ENCODE results near the gene CYSLTR1. TPM values are rescaled to one million over a fixed set of nuclear protein-coding genes. Genes with fewer than 3 reads are reported as not detected.
"Not testable (repeated sequence)": the region's sequence is repeated elsewhere in the genome, so short reads cannot be mapped to it uniquely, and the experiment has no call there.

Gene CYSLTR1
- total and polyA plus RNA-seq, 4 donors: 2.4 to 20.2 (median 6.2) TPM

GRCh38 chrX:78329486-78329885, 2.1 kb upstream of the CYSLTR1 start:
- no peak overlapping the region for H3K4me3 ChIP-seq (ENCODE audit: low read depth, low read length)
- no peak for DNase-seq (ENCODE audit: low read depth in 4 of 6, low spot score in 6 of 6)
- no peaks in the 10 kb centered on the region for H3K9me3 ChIP-seq (ENCODE audit: control insufficient read depth, insufficient read depth, low read length)
- WGBS (ENCODE audit: insufficient coverage): 72% methylated on average over 3 of the region's 4 CpGs
- no peak overlapping the region for H3K27ac ChIP-seq (ENCODE audit: low read depth, low read length)
- no peaks in the 10 kb centered on the region for H3K36me3 ChIP-seq (ENCODE audit: control insufficient read depth, insufficient read depth, low read length)
- no peaks in the 10 kb centered on the region for H3K4me1 ChIP-seq (ENCODE audit: control insufficient read depth, insufficient read depth, low read length)
- H3K27me3 ChIP-seq (ENCODE audit: control insufficient read depth, insufficient read depth, low read length): no peaks in the 10 kb centered on the region

DNA sequence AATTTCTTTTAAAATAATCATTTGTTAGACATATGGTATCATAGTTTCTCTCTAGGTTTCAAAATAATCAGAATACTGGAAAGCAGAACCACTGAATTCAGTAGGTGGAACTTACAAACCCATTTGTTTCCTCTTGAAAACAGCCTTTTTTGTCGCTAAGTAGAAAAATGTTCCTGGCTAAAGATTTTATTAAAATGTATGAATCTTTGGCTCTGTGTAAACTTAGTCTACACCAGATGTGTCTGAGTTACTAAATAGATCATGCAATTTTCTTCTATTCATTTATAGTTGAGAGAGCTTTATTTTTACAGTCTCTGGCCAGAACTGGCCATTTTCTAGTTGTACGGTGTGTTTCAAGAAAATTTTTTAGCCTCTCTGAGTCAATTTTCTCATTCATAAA, 1.0 kb downstream of the CYSLTR1 start:
- no CpG with 5 or more reads among the region's 2 CpGs for WGBS (ENCODE audit: insufficient coverage)
- H3K27ac ChIP-seq (ENCODE audit: low read depth, low read length): no peak overlapping the region
- H3K9me3 ChIP-seq (ENCODE audit: control insufficient read depth, insufficient read depth, low read length): no peaks in the 10 kb centered on the region
- DNase-seq (ENCODE audit: low read depth in 4 of 6, low spot score in 6 of 6): no peak
- no peaks in the 10 kb centered on the region for H3K36me3 ChIP-seq (ENCODE audit: control insufficient read depth, insufficient read depth, low read length)
- no peaks in the 10 kb centered on the region for H3K4me1 ChIP-seq (ENCODE audit: control insufficient read depth, insufficient read depth, low read length)
- H3K4me3 ChIP-seq (ENCODE audit: low read depth, low read length): no peak overlapping the region
- H3K27me3 ChIP-seq (ENCODE audit: control insufficient read depth, insufficient read depth, low read length): no peaks in the 10 kb centered on the region

DNA sequence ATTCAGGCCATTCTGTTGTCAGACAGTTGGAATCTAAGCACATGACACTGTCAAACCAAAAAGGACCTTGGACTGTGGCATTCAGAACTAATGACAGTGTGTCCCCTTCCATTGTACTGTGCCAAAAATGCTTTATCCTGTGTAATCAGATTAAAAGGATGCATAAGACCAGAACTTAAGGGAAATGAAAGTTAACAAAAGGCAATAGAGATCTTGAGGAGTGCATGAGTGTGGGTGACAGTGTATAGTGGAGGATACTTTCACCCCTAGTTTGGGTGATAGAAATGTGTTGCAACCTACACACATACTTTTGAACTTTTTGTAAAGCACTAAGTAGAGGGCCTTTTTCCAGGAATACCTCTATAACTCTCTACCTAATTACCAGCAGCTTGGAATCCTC, 4.5 kb downstream of the CYSLTR1 start:
- no peaks in the 10 kb centered on the region for H3K27me3 ChIP-seq (ENCODE audit: control insufficient read depth, insufficient read depth, low read length)
- no peak overlapping the region for H3K27ac ChIP-seq (ENCODE audit: low read depth, low read length)
- no peaks in the 10 kb centered on the region for H3K9me3 ChIP-seq (ENCODE audit: control insufficient read depth, insufficient read depth, low read length)
- no peak overlapping the region for H3K4me3 ChIP-seq (ENCODE audit: low read depth, low read length)
- H3K36me3 ChIP-seq (ENCODE audit: control insufficient read depth, insufficient read depth, low read length): no peaks in the 10 kb centered on the region
- no peaks in the 10 kb centered on the region for H3K4me1 ChIP-seq (ENCODE audit: control insufficient read depth, insufficient read depth, low read length)
- DNase-seq (ENCODE audit: low read depth in 4 of 6, low spot score in 6 of 6): no peak

DNA sequence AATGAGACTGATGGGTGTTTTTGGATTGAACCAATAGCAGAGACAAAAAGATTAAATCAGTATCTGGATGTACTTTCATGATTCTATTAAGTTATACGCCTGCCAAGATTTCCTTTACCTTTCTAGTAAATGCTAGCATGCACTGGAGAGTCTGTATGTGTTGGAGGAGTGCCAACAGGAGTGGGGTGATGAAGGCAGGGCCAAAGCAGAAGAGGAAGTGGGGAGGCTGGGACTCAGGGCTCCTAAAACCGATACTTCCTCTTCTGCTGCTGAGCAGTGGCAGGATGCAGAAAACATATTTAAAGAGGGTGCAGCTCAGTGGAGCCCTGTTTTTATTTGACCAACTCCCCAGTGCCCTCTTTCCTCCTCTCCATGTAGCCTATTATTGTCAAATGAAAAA, 5.6 kb downstream of the CYSLTR1 start:
- Histone ChIP-seq H3K4me3 (ENCODE audit: low read depth, low read length) (no peak overlapping the region), H3K27me3 (ENCODE audit: control insufficient read depth, insufficient read depth, low read length) (no peaks in the 10 kb centered on the region), H3K4me1 (ENCODE audit: control insufficient read depth, insufficient read depth, low read length) (no peaks in the 10 kb centered on the region), H3K9me3 (ENCODE audit: control insufficient read depth, insufficient read depth, low read length) (no peaks in the 10 kb centered on the region), H3K27ac (ENCODE audit: low read depth, low read length) (no peak overlapping the region), H3K36me3 (ENCODE audit: control insufficient read depth, insufficient read depth, low read length) (no peaks in the 10 kb centered on the region)
- peak in 1 of 6 donors; percentile 7 for DNase-seq (ENCODE audit: low read depth in 4 of 6, low spot score in 6 of 6)
- no CpG with 5 or more reads among the region's 2 CpGs for WGBS (ENCODE audit: insufficient coverage)

DNA sequence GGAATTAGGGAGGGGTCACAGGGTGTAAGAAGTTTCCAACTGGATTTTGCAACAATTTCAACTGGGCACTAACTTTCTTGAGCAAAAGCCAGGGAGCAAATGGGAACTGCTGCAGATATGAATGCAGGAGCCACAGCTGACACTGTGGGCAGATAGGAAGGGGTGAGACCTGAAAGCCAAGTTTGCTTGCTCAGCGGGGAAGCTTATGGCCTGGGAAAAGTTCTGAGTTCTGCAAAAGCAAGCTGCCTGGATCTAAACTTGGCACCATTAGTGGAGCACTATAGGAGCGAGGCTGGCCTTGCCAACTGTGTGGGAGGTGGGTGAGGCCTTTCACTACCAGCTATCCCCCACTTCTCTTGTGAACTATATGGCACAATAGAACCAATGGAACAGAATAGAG, 11.1 kb downstream of the CYSLTR1 start:
- Histone ChIP-seq H3K9me3 (ENCODE audit: control insufficient read depth, insufficient read depth, low read length) (no peaks in the 10 kb centered on the region), H3K27me3 (ENCODE audit: control insufficient read depth, insufficient read depth, low read length) (no peaks in the 10 kb centered on the region), H3K27ac (ENCODE audit: low read depth, low read length) (no peak overlapping the region), H3K4me1 (ENCODE audit: control insufficient read depth, insufficient read depth, low read length) (no peaks in the 10 kb centered on the region), H3K4me3 (ENCODE audit: low read depth, low read length) (no peak overlapping the region), H3K36me3 (ENCODE audit: control insufficient read depth, insufficient read depth, low read length) (no peaks in the 10 kb centered on the region)
- DNase-seq (ENCODE audit: low read depth in 4 of 6, low spot score in 6 of 6): no peak
- 60% methylated on average over 1 of the region's 2 CpGs for WGBS (ENCODE audit: insufficient coverage)

DNA sequence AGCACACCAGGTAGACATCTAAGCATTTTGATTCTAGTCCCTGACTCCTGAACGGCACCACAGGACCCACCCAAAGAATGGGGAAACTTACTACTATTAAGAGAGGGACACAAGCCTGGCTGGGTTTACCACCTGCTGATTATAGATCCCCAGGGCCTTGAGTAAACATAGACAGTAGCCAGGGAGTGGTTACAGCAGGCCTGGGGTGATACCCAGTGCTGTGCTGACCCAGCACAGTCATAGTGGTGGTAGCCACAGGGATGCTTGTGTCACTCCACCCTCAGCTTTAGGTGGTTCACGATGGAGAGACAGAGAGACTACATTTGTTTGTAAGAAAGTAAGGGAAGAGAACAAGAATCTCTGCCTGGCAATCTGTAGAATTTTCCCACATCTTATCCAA, 11.7 kb downstream of the CYSLTR1 start:
- H3K27ac ChIP-seq (ENCODE audit: low read depth, low read length): no peak overlapping the region
- DNase-seq (ENCODE audit: low read depth in 4 of 6, low spot score in 6 of 6): no peak
- no CpG with 5 or more reads among the region's 2 CpGs for WGBS (ENCODE audit: insufficient coverage)
- H3K27me3 ChIP-seq (ENCODE audit: control insufficient read depth, insufficient read depth, low read length): no peaks in the 10 kb centered on the region
- no peaks in the 10 kb centered on the region for H3K9me3 ChIP-seq (ENCODE audit: control insufficient read depth, insufficient read depth, low read length)
- no peaks in the 10 kb centered on the region for H3K4me1 ChIP-seq (ENCODE audit: control insufficient read depth, insufficient read depth, low read length)
- H3K4me3 ChIP-seq (ENCODE audit: low read depth, low read length): no peak overlapping the region
- no peaks in the 10 kb centered on the region for H3K36me3 ChIP-seq (ENCODE audit: control insufficient read depth, insufficient read depth, low read length)

DNA sequence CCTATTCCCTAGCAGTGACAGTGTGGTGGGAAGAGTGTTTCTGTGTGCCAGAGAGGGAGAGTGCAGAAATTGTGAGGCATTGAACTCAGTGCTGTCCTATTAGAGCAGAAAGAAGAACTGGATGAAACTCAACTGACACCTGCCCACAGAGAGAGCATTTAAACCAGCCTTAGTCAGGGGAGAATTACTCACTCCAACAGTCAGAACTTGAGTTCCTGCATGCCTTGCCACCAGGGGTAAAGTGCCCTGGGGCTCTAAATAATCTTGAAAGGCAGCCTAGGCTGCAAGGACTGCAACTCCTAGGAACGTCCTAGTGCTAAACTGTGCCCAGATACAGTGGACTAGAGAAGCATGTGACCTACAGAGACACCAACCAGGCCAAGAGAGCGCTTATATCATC, 12.8 kb downstream of the CYSLTR1 start:
- Histone ChIP-seq H3K4me1 (ENCODE audit: control insufficient read depth, insufficient read depth, low read length) (no peaks in the 10 kb centered on the region), H3K36me3 (ENCODE audit: control insufficient read depth, insufficient read depth, low read length) (no peaks in the 10 kb centered on the region), H3K9me3 (ENCODE audit: control insufficient read depth, insufficient read depth, low read length) (no peaks in the 10 kb centered on the region), H3K27ac (ENCODE audit: low read depth, low read length) (no peak overlapping the region), H3K27me3 (ENCODE audit: control insufficient read depth, insufficient read depth, low read length) (no peaks in the 10 kb centered on the region), H3K4me3 (ENCODE audit: low read depth, low read length) (no peak overlapping the region)
- WGBS (ENCODE audit: insufficient coverage): 25% methylated on average over 1 of the region's 2 CpGs
- DNase-seq (ENCODE audit: low read depth in 4 of 6, low spot score in 6 of 6): no peak

GRCh38 chrX:78313526-78313925, 13.9 kb downstream of the CYSLTR1 start:
- Histone ChIP-seq H3K9me3 (ENCODE audit: control insufficient read depth, insufficient read depth, low read length) (no peaks in the 10 kb centered on the region), H3K4me3 (ENCODE audit: low read depth, low read length) (no peak overlapping the region), H3K36me3 (ENCODE audit: control insufficient read depth, insufficient read depth, low read length) (no peaks in the 10 kb centered on the region), H3K27me3 (ENCODE audit: control insufficient read depth, insufficient read depth, low read length) (no peaks in the 10 kb centered on the region), H3K4me1 (ENCODE audit: control insufficient read depth, insufficient read depth, low read length) (no peaks in the 10 kb centered on the region), H3K27ac (ENCODE audit: low read depth, low read length) (no peak overlapping the region)
- 41% methylated on average over 3 of the region's 3 CpGs for WGBS (ENCODE audit: insufficient coverage)
- DNase-seq (ENCODE audit: low read depth in 4 of 6, low spot score in 6 of 6): no peak

DNA sequence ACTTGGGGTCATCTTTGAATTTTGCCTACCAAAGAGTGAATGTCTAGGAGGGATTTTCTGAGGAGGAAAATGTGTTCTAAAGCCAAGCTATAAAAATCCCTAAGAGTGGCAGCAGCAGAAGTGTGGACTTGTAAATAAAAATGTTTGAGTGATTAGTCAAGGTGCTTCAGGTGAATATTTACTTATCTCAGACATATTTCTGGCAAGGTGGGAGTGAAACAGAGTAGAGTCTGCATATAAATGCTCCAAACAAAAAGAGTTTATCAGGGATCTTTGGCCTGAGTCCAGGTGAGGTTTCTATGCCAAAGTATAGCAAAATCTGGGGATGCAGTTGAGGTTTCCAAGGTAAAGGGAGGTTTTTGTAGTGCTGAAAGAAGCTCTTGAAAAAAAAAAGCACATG, 19.7 kb downstream of the CYSLTR1 start:
- Histone ChIP-seq H3K27me3 (ENCODE audit: control insufficient read depth, insufficient read depth, low read length) (no peaks in the 10 kb centered on the region), H3K9me3 (ENCODE audit: control insufficient read depth, insufficient read depth, low read length) (no peaks in the 10 kb centered on the region), H3K4me1 (ENCODE audit: control insufficient read depth, insufficient read depth, low read length) (no peaks in the 10 kb centered on the region), H3K4me3 (ENCODE audit: low read depth, low read length) (no peak overlapping the region), H3K36me3 (ENCODE audit: control insufficient read depth, insufficient read depth, low read length) (no peaks in the 10 kb centered on the region), H3K27ac (ENCODE audit: low read depth, low read length) (no peak overlapping the region)
- DNase-seq (ENCODE audit: low read depth in 4 of 6, low spot score in 6 of 6): no peak

- Histone ChIP-seq H3K4me3 (ENCODE audit: low read depth, low read length) (no peak overlapping the region), H3K36me3 (ENCODE audit: control insufficient read depth, insufficient read depth, low read length) (no peaks in the 10 kb centered on the region), H3K27ac (ENCODE audit: low read depth, low read length) (no peak overlapping the region), H3K4me1 (ENCODE audit: control insufficient read depth, insufficient read depth, low read length) (no peaks in the 10 kb centered on the region), H3K27me3 (ENCODE audit: control insufficient read depth, insufficient read depth, low read length) (no peaks in the 10 kb centered on the region), H3K9me3 (ENCODE audit: control insufficient read depth, insufficient read depth, low read length) (peaks cover 6% of the 10 kb centered on the region)
- WGBS (ENCODE audit: insufficient coverage): no CpG with 5 or more reads among the region's 2 CpGs
- no peak for DNase-seq (ENCODE audit: low read depth in 4 of 6, low spot score in 6 of 6)
These were observed 24.3 kb downstream of the CYSLTR1 start for GRCh38 chrX:78303086-78303485.

GRCh38 chrX:78300933-78301332, 26.5 kb downstream of the CYSLTR1 start:
- DNase-seq (ENCODE audit: low read depth in 4 of 6, low spot score in 6 of 6); H3K9me3 ChIP-seq (ENCODE audit: control insufficient read depth, insufficient read depth, low read length); H3K4me1 ChIP-seq (ENCODE audit: control insufficient read depth, insufficient read depth, low read length); H3K27me3 ChIP-seq (ENCODE audit: control insufficient read depth, insufficient read depth, low read length); H3K27ac ChIP-seq (ENCODE audit: low read depth, low read length); H3K36me3 ChIP-seq (ENCODE audit: control insufficient read depth, insufficient read depth, low read length); H3K4me3 ChIP-seq (ENCODE audit: low read depth, low read length): not testable (repeated sequence)
- 14% methylated on average over 1 of the region's 1 CpG for WGBS (ENCODE audit: insufficient coverage)
